GM21529 (cell line): ENCODE data around the gene SLC9A1.

Experiments
- ATAC-seq: cut with Tn5 transposase; IDR thresholded peaks from one replicate; pipeline ENCODE4 v1.9.1; 2021; ENCODE audit not compliant: unreplicated experiment

Gene SLC9A1

DNA sequence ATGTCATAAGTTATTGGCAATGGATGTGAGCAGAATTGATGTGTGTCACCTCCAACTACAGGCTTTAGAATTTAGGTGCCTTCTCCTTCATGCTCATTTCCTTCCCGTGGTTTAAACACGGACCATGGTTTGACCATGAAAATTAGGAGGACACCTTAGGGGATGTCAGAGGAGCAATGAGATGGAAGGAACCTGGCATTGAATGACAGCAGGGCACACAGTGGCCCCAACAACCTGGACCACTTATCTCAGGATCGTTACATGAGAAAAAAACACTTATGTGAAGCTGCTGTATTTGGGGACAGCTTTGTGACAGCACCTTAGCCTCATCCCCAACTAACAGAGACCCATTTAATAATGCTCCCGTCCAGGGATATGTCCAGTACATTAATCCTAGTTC, 70.8 kb downstream of the SLC9A1 start:
- no peak for ATAC-seq

DNA sequence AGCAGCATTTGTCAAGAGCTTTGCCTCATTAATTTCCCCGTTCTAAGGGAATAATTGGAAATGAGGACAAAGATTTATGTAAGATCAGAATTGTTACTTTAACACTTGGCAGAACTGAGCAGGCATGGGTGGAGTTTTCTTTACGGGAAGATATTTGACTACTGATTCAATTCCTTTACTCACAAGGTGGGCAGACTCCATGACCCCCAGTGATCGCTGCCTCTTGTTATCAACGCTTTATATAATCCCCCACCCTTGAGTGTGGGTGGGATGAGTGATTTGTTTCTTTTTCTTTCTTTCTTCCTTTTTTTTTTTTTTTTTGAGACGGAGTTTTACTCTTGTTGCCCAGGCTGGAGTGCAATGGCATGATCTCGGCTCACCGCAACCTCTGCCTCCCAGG, 77.0 kb downstream of the SLC9A1 start:
- ATAC-seq = no peak

DNA sequence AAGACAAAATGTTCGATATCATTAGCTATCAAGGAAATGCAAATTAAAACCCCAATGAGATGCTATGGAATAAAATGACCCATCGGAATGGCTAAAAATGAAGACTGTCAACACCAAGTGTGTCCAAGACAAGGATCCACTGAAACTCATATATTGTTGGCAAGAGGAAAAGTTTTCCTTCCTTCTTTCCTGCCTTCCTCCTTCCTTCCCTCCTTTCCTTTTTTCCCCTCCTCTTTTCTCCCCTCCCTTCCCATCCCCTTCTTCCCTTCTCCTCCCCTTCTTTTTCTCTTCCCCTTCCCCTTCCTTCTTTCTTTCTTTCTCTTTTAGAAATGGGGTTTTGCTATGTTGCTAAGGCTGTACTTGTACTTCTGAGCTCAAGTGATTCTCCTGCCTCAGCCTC, 78.1 kb downstream of the SLC9A1 start:
- ATAC-seq = no peak

DNA sequence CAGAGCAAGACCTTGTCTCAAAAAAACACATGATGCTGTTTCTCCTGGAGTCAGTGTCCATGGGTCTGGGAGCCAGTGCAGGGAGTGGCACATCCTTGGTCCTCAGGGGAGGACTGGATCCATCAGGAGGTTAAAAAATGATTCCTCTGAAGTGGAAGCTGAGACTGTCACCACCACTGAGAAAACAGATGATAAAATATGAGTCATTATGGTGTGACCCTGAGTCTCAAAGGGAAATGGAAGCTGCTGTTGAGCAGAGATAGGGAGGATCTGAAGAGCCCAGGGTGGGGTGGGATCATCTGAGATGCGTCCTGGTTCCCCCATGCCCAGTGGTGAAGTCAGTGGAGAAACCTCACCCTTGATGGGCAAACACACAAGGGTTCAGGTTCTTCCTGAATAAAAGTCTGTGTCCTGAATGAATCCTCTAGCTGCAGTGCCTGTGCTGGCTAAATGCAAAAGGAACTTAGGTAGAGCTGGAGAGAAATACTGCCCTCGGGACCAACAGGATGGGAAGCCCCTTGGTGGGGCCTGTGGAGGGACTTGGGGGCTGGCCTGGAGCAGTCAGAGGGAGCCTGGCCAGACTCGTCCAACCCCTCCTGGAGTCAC, 80.6 kb downstream of the SLC9A1 start:
- ATAC-seq = no peak

DNA sequence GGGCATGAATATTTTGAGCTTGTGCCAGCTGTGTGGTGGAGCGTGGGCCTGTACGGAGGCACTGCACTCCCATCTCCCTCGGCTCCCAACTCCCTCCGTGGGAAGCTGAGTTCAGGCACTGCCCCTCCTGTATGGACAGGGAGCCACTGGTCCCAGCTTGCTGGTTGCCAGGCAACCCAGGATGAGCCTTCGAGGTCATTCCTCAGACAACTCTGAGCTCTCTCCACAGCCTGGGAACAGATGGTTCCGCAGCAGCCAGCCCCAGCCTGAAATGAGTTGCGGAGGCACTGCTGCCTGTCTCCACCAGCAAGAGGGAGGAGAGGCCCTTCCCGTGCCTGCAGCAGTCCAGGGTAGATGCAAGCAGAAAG, 83.9 kb downstream of the SLC9A1 start:
- no peak for ATAC-seq

DNA sequence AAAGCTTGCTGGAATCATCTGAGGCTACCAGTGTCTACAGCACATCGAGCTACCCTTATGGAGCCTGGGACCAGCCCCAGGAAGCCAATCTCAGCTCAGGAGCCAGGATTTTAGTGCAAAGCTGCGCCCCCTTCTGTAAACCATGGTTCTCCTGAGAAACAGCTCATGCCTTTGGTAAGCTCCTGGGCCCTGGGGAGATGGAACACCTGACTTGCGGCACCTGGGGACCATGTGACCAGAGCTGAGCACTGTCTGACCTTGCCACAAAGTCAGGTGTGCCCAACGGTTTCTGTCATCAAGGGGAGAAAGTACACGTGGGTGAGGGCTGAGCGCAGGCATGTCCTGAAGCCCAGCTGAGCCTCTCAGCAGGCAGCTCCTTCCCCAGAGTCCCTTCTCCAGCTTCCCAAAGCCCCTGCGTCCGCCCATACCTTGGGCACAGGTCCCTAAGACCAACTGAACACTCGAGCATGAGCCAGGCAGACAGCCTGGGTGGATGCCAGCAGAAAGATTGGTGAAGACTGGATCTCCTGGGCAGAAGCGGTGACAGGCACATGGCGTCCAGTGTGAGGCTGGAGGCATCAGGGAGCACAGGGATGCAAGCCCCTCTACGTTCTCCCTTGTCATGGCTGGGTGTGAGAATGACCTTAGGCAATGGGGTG, 84.4 kb downstream of the SLC9A1 start:
- no peak for ATAC-seq

DNA sequence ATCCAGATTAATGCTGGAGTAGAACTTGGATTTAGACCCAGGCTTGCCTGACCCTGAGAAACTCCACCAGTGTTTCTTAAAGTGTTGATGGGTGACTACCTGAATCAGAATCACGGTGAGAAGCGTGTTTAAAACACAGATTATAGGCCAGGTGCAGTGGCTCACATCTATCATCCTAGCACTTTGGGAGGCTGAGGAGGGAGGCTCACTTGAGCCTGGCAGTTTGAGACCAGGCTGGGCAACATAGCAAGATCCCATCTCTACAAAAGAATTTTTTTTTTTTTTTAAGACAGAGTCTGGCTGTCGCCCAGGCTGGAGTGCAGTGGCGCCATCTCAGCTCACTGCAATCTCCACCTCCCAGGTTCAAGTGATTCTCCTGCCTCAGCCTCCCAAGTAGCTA, 86.0 kb downstream of the SLC9A1 start:
- ATAC-seq = no peak

DNA sequence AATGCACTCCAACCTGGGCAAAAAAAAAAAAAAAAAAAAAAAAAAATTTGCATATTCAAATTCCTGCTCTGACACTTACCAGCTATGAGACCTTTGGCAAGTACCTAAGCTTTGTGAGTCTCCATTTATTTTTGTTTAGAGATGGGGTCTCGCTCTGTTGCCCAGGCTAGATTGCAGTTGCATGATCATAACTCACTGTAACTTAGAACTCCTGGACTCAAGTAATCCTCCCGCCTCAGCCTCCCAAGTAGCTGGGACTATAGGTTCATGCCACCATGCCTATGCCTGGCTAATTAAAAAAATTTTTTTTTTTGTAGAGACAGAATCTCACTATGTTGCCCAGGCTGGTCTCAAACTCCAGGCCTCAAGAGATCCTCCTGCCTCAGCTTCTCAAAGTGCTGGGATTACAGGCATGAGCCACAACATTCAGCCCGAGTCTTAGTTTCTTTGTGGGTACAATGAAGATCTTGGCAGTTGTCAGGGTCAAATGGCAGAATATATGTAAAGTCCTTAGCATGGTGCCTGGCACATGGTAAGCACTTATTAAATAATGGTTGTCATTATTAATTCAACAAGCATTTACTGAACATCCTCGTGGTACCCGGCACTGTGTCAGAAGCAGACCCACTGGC, 88.8 kb downstream of the SLC9A1 start:
- no peak for ATAC-seq

DNA sequence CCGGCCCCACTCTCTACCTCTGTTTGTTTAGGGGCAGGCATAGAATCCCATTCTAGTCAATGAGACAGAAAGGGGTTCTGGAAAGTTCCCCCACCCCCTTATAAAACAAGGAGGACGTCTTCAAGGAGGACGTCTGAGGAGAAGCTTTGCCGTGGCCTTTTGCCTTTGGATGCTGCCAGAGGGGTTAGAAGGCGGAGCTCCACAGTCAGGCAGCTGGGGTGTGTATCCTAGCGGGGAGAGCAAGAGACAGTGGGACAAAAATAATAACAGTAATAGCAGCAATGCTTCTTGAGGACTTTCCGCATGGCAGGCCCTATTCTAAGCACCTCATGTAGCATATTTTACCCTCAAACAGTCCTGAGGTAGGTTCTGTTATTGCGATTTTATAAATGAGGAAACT, 94.0 kb downstream of the SLC9A1 start:
- ATAC-seq = no peak

DNA sequence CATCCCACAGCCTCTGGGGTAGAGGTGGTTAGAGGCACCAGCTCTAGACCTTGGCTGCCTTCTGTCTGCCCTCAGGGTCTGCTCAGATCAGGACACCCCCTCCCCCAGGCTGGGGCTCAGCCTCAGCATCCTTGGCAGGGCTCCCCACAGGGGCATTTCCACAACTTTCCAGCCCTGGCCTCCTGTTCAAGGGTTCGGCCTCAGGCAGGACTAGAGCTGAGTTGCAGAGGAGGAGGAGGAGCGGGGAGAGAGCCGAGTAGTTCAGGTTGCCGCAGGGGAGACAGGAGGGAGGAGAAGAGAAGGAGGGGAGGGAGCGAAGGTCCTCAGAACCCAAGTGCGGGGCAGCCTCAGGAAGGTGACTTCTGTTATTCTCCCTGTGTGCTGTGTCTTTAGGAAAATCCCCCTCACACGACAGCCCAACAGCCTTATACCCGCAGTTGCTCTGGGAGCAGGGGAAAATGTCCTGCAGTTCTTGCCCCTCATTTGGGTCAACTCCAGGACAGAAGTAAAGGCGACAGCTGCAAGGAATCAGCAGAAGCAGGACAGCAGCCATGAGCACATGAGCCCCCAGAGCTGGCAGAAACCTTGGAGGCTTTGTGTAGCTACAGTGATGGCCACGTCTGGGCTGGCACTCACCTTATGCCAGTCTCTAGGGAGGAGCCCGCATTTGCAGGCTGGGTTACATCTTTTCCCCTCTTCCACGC, 95.8 kb downstream of the SLC9A1 start:
- ATAC-seq = no peak

DNA sequence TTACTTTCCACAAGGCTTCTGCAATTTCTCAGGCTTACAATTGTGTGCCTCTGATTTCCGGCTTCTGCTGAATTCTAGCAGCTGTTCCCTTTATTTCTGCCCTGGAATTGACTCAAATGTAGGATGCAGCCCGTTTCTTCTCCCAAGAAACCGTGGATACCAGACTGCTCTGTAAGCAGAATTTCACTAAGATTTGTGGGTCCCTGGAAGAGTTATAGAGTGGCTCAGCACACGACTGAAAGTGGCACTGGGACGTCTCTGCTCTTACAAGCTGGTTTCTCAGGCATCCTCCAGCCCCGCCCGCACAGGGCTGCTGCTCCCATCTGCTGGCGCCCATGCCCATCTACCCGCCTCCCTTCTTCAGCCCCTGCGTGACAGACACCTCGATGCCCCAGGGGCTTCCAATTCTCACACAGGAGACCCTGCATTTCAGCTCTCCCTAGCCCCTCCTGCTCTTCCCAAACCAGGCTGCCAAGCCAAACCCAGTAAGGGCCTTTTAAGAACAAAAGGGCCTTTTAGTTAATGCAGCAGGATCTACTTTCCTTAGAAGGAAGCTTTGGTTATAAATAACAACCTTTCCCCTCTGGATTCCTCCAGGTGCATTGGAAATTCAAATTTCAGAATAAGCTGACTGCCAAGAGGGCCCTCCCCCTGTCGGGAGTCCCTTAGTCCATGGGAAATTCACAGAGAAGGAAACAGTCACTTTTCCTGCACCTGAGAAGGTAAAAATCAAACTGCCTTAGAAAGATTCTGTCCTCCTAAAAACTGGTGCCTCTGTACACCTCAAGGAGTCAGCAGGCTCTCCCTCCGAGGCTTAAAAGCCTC, 96.9 kb downstream of the SLC9A1 start:
- no peak for ATAC-seq

DNA sequence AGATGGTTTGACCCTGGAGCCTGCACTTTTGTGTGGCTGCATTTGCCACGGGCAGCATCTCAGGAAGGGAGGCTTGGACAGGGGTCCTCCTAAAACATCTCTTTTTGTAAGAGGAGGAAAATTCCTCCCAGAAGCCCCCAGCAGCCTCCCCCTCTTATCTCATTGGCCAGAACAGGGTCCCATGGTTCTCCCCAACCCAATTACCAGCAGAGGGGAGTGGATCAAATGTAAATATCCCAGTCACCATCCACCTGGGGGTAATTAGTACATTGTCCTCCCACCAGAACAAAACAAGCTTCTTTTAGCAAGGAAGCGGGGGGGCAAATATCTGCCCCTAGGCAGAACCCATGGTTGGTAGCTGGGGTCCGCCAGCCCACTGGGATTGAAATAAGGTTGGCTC, 97.5 kb downstream of the SLC9A1 start:
- ATAC-seq = no peak

DNA sequence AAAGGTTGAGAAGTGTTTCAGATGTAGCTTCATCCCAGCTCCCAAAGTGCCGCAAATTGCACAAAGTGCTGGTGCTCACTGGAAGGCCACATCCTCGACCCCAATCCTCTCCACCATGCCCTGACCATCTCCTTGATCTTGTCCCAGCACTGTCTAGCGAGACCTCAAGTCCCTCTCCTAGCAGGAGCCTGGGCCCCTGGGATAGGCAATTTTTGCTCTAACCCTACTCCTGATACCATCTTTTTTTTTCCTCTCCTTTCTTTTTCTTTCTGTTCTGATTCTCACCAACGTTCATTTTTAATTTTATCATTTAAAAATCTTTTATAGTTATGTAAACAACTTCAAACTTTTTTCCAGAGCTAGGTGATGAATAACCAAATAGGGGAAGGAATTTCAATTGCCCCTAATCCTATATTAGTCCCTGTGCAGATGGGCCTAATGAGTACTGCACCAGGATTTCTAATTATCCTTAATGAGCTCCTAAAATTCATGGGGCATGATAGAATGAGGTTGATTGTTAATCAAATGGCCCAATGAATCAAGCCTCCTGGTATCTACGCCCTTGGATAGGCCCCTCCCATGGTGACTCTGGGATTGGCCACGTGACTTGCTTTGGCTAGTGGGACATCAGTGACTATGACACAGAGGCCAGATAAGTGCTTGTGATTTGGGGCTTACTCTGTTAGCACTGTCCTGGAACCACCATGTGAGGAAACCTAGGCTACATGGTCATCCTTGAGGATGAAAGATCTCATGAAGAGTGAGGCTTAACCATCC, 100.8 kb downstream of the SLC9A1 start:
- no peak for ATAC-seq

DNA sequence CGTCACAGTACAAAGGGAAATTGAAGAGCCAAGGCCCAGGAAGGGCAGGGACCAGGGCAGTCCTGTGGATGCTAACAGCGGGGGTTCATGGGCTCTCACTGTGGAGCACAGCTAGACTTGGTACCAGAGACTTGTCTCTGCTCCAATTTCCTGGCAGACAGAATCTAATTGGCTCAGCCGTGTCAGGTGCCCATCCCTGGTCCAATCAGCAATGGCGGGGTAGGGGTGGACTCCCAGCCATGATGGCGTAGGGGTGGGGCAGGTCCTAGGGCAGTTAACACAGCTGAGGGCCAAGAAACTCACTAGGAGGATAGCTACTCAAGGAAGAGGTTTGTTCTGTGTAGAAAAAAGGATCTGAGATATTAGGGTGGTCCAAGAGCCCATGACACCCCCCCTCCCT, 102.4 kb downstream of the SLC9A1 start:
- no peak for ATAC-seq

DNA sequence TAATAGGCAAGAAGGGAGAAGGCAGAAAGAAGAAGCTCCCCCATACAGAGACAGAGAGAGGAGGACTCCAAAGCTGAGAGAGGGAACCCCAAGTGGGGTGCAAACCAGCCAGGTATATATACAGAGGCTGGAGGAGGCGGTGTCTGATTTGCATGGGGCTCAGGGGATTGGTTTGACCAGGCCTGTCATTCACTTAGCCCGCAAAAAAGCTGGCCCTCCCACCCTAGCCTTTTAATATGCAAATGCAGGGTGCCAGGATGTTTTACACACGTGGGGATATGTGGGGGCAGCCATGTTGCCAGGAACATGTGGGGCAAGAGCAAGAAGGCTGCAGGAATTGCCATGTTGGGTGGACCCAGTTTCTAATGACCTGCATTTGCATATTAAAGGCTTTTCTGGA, 105.3 kb downstream of the SLC9A1 start:
- no peak for ATAC-seq

DNA sequence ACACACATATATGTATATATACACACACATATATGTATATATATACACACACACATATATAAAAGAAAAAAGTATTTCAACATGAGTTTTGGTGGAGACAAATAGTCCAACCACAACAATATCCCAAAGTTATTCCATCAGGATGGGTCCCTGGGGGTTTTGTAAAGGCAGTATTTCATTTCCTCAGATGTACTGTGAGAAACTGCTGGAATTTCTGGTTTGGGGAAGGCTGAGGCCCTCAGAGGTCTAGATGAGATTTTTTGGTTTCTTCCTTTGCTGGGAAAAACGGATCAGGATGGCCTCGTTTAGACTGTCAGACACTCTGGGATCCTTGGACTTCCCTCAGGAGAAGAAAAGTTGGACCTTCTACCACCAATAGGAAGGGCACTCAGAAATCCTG, 105.8 kb downstream of the SLC9A1 start:
- ATAC-seq = no peak
